ENCODE results near the gene MAGEC2.

MAGEC2 gene

DNA sequence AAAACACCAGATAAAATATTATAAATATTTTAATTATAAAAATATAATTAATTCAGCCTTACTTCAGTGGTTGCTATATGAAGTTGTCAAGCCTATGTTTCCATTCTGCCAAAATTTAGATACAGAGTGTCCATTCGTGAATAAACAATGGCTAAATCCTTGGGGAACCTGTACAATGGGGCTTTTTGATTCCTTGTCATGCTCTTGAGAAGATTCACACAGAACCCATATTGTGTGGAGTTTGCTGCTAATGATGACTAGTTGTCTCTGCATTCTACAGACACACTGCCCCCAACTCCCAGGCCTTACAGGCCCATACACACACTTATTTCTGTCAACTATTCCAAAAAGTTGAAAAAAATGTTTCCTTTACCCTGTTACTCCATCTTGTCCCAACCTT is 33.4 kb upstream of the MAGEC2 start:
- H3K27me3 ChIP-seq (ENCODE audit: insufficient read depth, poor library complexity, severe bottlenecking): no peaks in the 10 kb centered on the region
- DNase-seq (ENCODE audit: low read depth in 1 of 2, low spot score in 1 of 2): no peak
- no peak overlapping the region for H3K4me3 ChIP-seq (replicated peaks; ENCODE audit: insufficient read depth, low read length)
- TF ChIP-seq, protein P1, sequence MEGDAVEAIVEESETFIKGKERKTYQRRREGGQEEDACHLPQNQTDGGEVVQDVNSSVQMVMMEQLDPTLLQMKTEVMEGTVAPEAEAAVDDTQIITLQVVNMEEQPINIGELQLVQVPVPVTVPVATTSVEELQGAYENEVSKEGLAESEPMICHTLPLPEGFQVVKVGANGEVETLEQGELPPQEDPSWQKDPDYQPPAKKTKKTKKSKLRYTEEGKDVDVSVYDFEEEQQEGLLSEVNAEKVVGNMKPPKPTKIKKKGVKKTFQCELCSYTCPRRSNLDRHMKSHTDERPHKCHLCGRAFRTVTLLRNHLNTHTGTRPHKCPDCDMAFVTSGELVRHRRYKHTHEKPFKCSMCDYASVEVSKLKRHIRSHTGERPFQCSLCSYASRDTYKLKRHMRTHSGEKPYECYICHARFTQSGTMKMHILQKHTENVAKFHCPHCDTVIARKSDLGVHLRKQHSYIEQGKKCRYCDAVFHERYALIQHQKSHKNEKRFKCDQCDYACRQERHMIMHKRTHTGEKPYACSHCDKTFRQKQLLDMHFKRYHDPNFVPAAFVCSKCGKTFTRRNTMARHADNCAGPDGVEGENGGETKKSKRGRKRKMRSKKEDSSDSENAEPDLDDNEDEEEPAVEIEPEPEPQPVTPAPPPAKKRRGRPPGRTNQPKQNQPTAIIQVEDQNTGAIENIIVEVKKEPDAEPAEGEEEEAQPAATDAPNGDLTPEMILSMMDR (IDR thresholded peaks at IDR 0.05; ENCODE audit: insufficient read depth, low read length): no peak
- TF ChIP-seq GABPA (IDR thresholded peaks at IDR 0.05; ENCODE audit: low read depth): no peak
- TF ChIP-seq SPI1 (IDR thresholded peaks at IDR 0.05; ENCODE audit: borderline replicate concordance, low read depth): no peak
- TF ChIP-seq, protein P2, sequence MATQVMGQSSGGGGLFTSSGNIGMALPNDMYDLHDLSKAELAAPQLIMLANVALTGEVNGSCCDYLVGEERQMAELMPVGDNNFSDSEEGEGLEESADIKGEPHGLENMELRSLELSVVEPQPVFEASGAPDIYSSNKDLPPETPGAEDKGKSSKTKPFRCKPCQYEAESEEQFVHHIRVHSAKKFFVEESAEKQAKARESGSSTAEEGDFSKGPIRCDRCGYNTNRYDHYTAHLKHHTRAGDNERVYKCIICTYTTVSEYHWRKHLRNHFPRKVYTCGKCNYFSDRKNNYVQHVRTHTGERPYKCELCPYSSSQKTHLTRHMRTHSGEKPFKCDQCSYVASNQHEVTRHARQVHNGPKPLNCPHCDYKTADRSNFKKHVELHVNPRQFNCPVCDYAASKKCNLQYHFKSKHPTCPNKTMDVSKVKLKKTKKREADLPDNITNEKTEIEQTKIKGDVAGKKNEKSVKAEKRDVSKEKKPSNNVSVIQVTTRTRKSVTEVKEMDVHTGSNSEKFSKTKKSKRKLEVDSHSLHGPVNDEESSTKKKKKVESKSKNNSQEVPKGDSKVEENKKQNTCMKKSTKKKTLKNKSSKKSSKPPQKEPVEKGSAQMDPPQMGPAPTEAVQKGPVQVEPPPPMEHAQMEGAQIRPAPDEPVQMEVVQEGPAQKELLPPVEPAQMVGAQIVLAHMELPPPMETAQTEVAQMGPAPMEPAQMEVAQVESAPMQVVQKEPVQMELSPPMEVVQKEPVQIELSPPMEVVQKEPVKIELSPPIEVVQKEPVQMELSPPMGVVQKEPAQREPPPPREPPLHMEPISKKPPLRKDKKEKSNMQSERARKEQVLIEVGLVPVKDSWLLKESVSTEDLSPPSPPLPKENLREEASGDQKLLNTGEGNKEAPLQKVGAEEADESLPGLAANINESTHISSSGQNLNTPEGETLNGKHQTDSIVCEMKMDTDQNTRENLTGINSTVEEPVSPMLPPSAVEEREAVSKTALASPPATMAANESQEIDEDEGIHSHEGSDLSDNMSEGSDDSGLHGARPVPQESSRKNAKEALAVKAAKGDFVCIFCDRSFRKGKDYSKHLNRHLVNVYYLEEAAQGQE (IDR thresholded peaks at IDR 0.05; ENCODE audit: insufficient replicate concordance, low read depth): no peak
- TF ChIP-seq POLR2AphosphoS5 (IDR thresholded peaks at IDR 0.05; ENCODE audit: low read depth): no peak
- H3K27ac ChIP-seq (replicated peaks): no peak overlapping the region

DNA sequence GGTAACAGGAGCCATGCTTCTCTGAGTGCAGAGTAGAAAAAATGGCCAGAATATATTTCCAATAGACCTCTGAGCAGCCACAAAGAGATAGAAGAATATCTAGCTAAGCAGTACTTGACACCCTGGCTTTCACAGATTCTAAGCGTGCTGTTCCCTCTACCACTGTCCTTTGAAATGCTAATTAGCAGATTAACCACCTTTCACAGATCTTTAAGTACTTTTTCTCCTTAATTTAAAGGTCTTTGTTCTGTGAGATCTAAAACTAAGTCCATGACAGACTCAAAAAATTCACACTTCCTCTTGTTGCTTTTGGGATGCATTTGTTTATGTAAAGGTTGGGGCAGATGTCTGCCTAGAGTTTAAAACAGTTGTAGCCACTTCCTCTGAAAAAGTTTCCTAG is 28.3 kb upstream of the MAGEC2 start:
- TF ChIP-seq, protein P1 (IDR thresholded peaks at IDR 0.05; ENCODE audit: insufficient read depth, low read length): no peak
- TF ChIP-seq SPI1 (IDR thresholded peaks at IDR 0.05; ENCODE audit: borderline replicate concordance, low read depth): no peak
- TF ChIP-seq GABPA (IDR thresholded peaks at IDR 0.05; ENCODE audit: low read depth): no peak
- no peak for TF ChIP-seq POLR2AphosphoS5 (IDR thresholded peaks at IDR 0.05; ENCODE audit: low read depth)
- TF ChIP-seq, protein P2 (IDR thresholded peaks at IDR 0.05; ENCODE audit: insufficient replicate concordance, low read depth): no peak
- Histone ChIP-seq H3K27ac (replicated peaks) (no peak overlapping the region), H3K4me3 (replicated peaks; ENCODE audit: insufficient read depth, low read length) (no peak overlapping the region)

DNA sequence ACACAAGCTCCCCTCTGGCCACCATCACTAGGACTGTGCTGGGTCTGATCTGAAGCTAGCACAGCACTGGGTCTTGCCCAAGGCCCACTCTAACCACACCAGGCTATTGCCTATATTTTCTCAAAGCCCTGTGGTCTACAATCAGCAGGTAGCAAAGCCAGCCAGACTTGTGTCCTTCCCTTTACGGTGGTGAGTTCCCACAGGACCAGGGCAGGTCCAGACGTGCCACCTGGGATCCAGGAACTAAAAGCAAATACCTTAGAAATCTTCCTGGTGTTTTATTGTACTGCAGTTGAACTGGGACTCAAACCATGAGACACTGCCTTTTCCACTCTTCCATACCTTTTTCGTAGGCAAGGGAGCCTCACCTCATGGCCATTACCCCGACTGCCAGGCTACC is 9.0 kb upstream of the MAGEC2 start:
- H3K27ac ChIP-seq (replicated peaks): no peak overlapping the region
- DNase-seq (ENCODE audit: low read depth in 1 of 2, low spot score in 1 of 2): no peak
- H3K4me3 ChIP-seq (replicated peaks; ENCODE audit: insufficient read depth, low read length): no peak overlapping the region
- TF ChIP-seq SPI1 (IDR thresholded peaks at IDR 0.05; ENCODE audit: borderline replicate concordance, low read depth) (no peak), POLR2AphosphoS5 (IDR thresholded peaks at IDR 0.05; ENCODE audit: low read depth) (no peak), GABPA (IDR thresholded peaks at IDR 0.05; ENCODE audit: low read depth) (no peak)
- TF ChIP-seq, protein P2 (IDR thresholded peaks at IDR 0.05; ENCODE audit: insufficient replicate concordance, low read depth): no peak
- TF ChIP-seq, protein P1 (IDR thresholded peaks at IDR 0.05; ENCODE audit: insufficient read depth, low read length): no peak
- H3K27me3 ChIP-seq (ENCODE audit: insufficient read depth, poor library complexity, severe bottlenecking): no peaks in the 10 kb centered on the region

More for the DNA sequence above, 28.3 kb upstream of the MAGEC2 start:
- no peaks in the 10 kb centered on the region for H3K27me3 ChIP-seq (ENCODE audit: insufficient read depth, poor library complexity, severe bottlenecking)
- no peak for DNase-seq (ENCODE audit: low read depth in 1 of 2, low spot score in 1 of 2)

Data from HL-60 (cell line).